Heart right ventricle (tissue), 16 donors: ENCODE data around the gene CNRIP1. TPM values are rescaled to one million over a fixed set of nuclear protein-coding genes. Genes with fewer than 3 reads are reported as not detected.
A peak's percentile ranks its signal among the peaks of the same experiment; 100 is the strongest.

Source experiments
- ATAC-seq, 8 donors: fragments of 200-7000 bp; cut with Tn5 transposase; one replicate each; pipeline ENCODE4 v1.9.1; 2020; ENCODE audit warnings: mild to moderate bottlenecking in 8 of 8, moderate library complexity in 8 of 8, moderate number of reproducible peaks in 1 of 8
- DNase-seq, 2 donors: peaks; one replicate each; pipeline ENCODE4 v3.0.0-alpha.2; 2020
- H3K27ac ChIP-seq, 10 donors: fragments of 200-600 bp; sonication (generic) in 2 of 10; one replicate each; pipeline versions ENCODE4 v1.5.0 to v1.8.0; 2020 to 2022; ENCODE audit warnings: mild to moderate bottlenecking in 3 of 10
- H3K27me3 ChIP-seq, 7 donors: fragments of 200-600 bp; one replicate each; pipeline ENCODE4 v1.8.0; 2021 to 2022; ENCODE audit warnings: mild to moderate bottlenecking in 2 of 7
- H3K36me3 ChIP-seq, 9 donors: fragments of 200-600 bp; sonication (generic) in 1 of 9; one replicate each; pipeline versions ENCODE4 v1.5.0 to v1.8.0; 2020 to 2022; ENCODE audit warnings: mild to moderate bottlenecking in 2 of 9
- H3K4me1 ChIP-seq, 9 donors: fragments of 200-600 bp; sonication (generic) in 1 of 9; one replicate each; pipeline versions ENCODE4 v1.5.0 to v1.8.0; 2020 to 2022; ENCODE audit warnings: mild to moderate bottlenecking in 4 of 9
- H3K4me3 ChIP-seq, 10 donors: fragments of 200-600 bp; sonication (generic) in 2 of 10; one replicate each; pipeline versions ENCODE4 v1.5.0 to v1.8.0; 2020 to 2022; ENCODE audit warnings: mild to moderate bottlenecking in 7 of 10, moderate library complexity in 2 of 10
- H3K9me3 ChIP-seq, 11 donors: fragments of 200-600 bp in 10 of 11; sonication (generic) in 2 of 11; one replicate each; pipeline versions ENCODE4 v1.5.0 to v1.8.0; 2013 to 2022; ENCODE audit warnings: mild to moderate bottlenecking in 2 of 11, control low read depth in 1 of 11, moderate library complexity in 1 of 11
- CTCF ChIP-seq, 9 donors: fragments of 200-600 bp; sonication (generic) in 2 of 9; IDR thresholded peaks; one replicate each; pipeline versions ENCODE4 v1.5.0 to v1.8.0; 2021 to 2022; ENCODE audit warnings: antibody characterized with exemption in 9 of 9, mild to moderate bottlenecking in 5 of 9, moderate library complexity in 1 of 9
- WGBS, 2 donors: extraction: QIAGEN DNeasy Blood & Tissue Kit; methylation state at CpG; one replicate each; pipeline ENCODE4 v1.1.7; 2013; ENCODE audit warnings: inconsistent platforms in 1 of 2; 5-methylcytosine and 5-hydroxymethylcytosine counted together
- intact Hi-C, 10 donors: fragments of 100-400 bp; cut with DNase I; formaldehyde crosslinking; loops; one replicate each; pipeline versions ENCODE4 v1.11.1 to v1.14.2; 2022
- polyA plus RNA-seq, 2 donors: library from polyadenylated mRNA; stranded (reverse); fragments of 200-250 nt; gene quantifications; one replicate each; pipeline ENCODE4 v1.2.3, GENCODE V29; 2013
- total RNA-seq, 10 donors: library from RNA; stranded (reverse); fragmentation: NEBNext Ultra II Directional in 3 of 10; extraction: Animal tissue kit (Norgen Biotek cat#: 25700) in 3 of 10; gene quantifications; one replicate each; pipeline versions ENCODE4 v1.2.1 to v1.2.4, GENCODE V29; 2021 to 2023
- donor health status: Arrhythmogenic right ventricular cardiomyopathy.
- donor health status: ischemic (EF 13 %, LVEDD 7.1; RV severe dilation, severe dysfunction).
- donor health status: healthy with polysubstance abuse.
- donor health status: DM: no; HTN: yes; CAD: no.
- donor health status: DM: no; HTN: no; CAD: no.
- donor health status: ischemic (EF 25% LVEDD 6.9; RV normal size, moderate dysfunction).
- donor health status: ischemic (EF 25% LVEDD 5.7; RV mildly dilated, moderate dysfunction).
- donor health status: healthy.
- donor health status: DM: yes; HTN: yes; CAD: no.
- donor health status: Ischemic cardiomyopathy.
- donor health status: ischemic (EF 35%, LVEDD 5.7; RV mildly dilated, moderate dysfunction).
- donor health status: nonischemic (EF 11% LVEDD 7.7; RV severe dilation, severe dysfunction).
- donor health status: DM: yes; HTN: yes; CAD: no.
- donor health status: PGD.
- donor health status: ischemic (EF 29% LVEDD 5.4; RV normal size, mild dysfunction).
- donor health status: nonischemic (EF 23%, LVEDD 6.1; RV moderate dilation, normal function).

Gene CNRIP1
- total and polyA plus RNA-seq, 12 donors = 4.8 to 13.4 (median 8.9) TPM

DNA sequence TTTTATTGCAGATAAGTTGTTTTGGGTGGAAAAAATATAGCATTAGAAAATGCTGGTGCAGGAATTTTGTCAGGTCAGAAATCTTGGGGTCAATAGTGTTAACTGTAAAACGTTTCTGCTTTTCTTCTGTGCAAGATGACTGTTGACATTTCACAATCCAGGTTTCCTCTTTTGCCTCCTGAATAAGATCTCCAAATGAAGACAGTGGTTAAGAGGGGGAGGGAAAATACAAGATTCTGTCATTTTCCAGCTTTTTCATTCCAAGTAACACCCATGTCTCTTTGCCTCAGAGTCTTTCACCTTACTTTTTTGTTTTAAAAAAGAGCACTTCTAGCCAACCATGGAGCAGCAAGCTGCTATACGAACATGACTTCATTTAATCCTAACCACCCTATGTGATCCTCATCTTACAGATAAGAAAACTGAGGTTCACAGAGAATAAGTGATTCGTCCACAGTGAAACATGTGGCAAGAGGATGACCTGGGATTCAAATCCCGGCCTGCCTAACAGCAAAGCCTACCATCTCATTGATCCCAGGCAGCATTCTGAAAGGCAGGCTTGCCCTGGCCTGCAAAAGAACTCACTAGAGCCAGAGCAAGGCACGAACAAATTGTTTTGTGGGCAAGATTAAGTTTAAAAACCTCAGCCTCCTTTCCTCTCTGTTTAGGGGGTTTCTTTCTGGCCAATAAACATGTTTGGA is 48.4 kb upstream of the CNRIP1 start:
- ATAC-seq = peak in 2 of 8 donors; percentile 53 to 56

GRCh38 chr2:68366083-68366560 is 46.4 kb upstream of the CNRIP1 start:
- Histone ChIP-seq H3K27me3 (no peaks in the 10 kb centered on the region), H3K36me3 (peaks cover 0 to 8% (median 0%) of the 10 kb centered on the region in 9 donors), H3K9me3 (peaks cover 0 to 3% (median 0%) of the 10 kb centered on the region in 11 donors), H3K27ac (peak overlapping the region in 3 of 10 donors; percentile 30 to 87 (median 63)), H3K4me3 (peak overlapping the region in 7 of 10 donors; percentile 2 to 63 (median 34)), H3K4me1 (peaks cover 0 to 58% (median 4%) of the 10 kb centered on the region in 9 donors)
- no peak for TF ChIP-seq CTCF (IDR thresholded peaks at IDR 0.05)
- intact Hi-C loops = loop anchor here in 3 of 10 donors (1.0 to 10.0 kb wide), 3 partner anchors 21 to 241 kb away; no protein-coding TSS in a partner anchor
- 83 to 90% methylated on average over 4 of the region's 4 CpGs for WGBS, 2 donors
- no peak for DNase-seq
- ATAC-seq = peak in 2 of 8 donors; percentile 29 to 41

More for the DNA sequence above, 48.4 kb upstream of the CNRIP1 start:
- TF ChIP-seq CTCF (IDR thresholded peaks at IDR 0.05) = no peak
- no peak for DNase-seq
- H3K27ac ChIP-seq = peak overlapping the region in 2 of 10 donors; percentile 39 to 87
- H3K4me3 ChIP-seq = peak overlapping the region in 3 of 10 donors; percentile 16 to 63 (median 17)
- intact Hi-C loops = loop anchor here in 3 of 10 donors (10.0 kb wide), 2 partner anchors 67 to 243 kb away; no protein-coding TSS in a partner anchor
- peaks cover 0 to 67% (median 4%) of the 10 kb centered on the region in 9 donors for H3K4me1 ChIP-seq
- peaks cover 0 to 3% (median 0%) of the 10 kb centered on the region in 11 donors for H3K9me3 ChIP-seq
- peaks cover 0 to 8% (median 0%) of the 10 kb centered on the region in 9 donors for H3K36me3 ChIP-seq
- H3K27me3 ChIP-seq = no peaks in the 10 kb centered on the region
- 61 to 71% methylated on average over 5 of the region's 5 CpGs for WGBS, 2 donors

DNA sequence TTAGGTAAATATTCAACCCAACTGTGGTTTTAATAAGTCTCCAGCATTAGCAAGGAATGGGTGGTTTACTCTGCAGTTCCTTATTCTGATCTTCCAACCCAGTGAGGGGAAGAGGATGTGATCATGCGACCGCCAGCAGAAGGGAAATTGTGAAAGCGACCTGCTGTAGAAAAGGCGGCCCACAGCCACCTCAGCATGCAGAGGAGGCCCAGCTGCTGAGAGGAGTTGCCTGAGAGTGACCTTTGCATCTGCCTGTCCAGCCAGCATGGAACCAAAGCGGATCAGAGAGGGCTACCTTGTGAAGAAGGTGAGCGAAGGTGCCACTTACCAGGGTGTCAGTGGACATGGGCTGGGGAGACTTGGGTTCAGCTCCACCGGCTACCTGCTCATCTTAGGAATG is 45.3 kb upstream of the CNRIP1 start, which contains the start of gene PLEK:
TSS of gene PLEK (plus strand) at position 196 of the 400 bp plus-strand sequence. CDS start at position 266, 70 bp downstream.
- DNase-seq = peak; percentile 25 to 53
- WGBS, 2 donors = 81 to 83% methylated on average over 7 of the region's 7 CpGs
- Histone ChIP-seq H3K36me3 (peaks cover 0 to 8% (median 0%) of the 10 kb centered on the region in 9 donors), H3K9me3 (peaks cover 0 to 3% (median 0%) of the 10 kb centered on the region in 11 donors), H3K4me1 (peaks cover 0 to 48% (median 4%) of the 10 kb centered on the region in 9 donors), H3K27me3 (no peaks in the 10 kb centered on the region), H3K4me3 (peak within 1 kb of the TSS in 7 of 10 donors; percentile 2 to 63 (median 34)), H3K27ac (peak within 1 kb of the TSS in 3 of 10 donors; percentile 30 to 87 (median 63))
- intact Hi-C loops = loop anchor here in 3 of 10 donors (10.0 kb wide), 2 partner anchors 70 to 240 kb away; no protein-coding TSS in a partner anchor
- peak in 7 of 8 donors; percentile 59 to 75 (median 68) for ATAC-seq
- no peak for TF ChIP-seq CTCF (IDR thresholded peaks at IDR 0.05)

GRCh38 chr2:68363721-68364120 is 44.0 kb upstream of the CNRIP1 start:
- ATAC-seq (peak in 1 of 8 donors; percentile 16), DNase-seq (no peak)
- Histone ChIP-seq H3K4me3 (no peak overlapping the region), H3K27ac (peak overlapping the region in 1 of 10 donors; percentile 87), H3K36me3 (no peaks in the 10 kb centered on the region), H3K27me3 (no peaks in the 10 kb centered on the region), H3K9me3 (peaks cover 0 to 3% (median 0%) of the 10 kb centered on the region in 11 donors), H3K4me1 (peaks cover 0 to 34% (median 4%) of the 10 kb centered on the region in 9 donors)
- intact Hi-C loops = loop anchor here in 7 of 10 donors (2.0 to 10.0 kb wide), 6 partner anchors 71 to 241 kb away; no protein-coding TSS in a partner anchor
- 78 to 83% methylated on average over 4 of the region's 4 CpGs for WGBS, 2 donors
- no peak for TF ChIP-seq CTCF (IDR thresholded peaks at IDR 0.05)
